Gastroesophageal sphincter (tissue), 4 donors: ENCODE data around the gene PPP2R5E. TPM values are rescaled to one million over a fixed set of nuclear protein-coding genes. Genes with fewer than 3 reads are reported as not detected.

Experiments
- ATAC-seq: fragments of 150-250 bp; one replicate; pipeline ENCODE4 v1.9.1; 2016; ENCODE audit warnings: mild to moderate bottlenecking, moderate library complexity
- H3K27ac ChIP-seq, 4 donors: fragments of 200-600 bp; sonication (generic) in 3 of 4; 1 replicate in 3 of 4; 2 replicates in 1 of 4; pipeline ENCODE4 v1.5.1; 2016 to 2019
- H3K27me3 ChIP-seq: fragments of 200-600 bp; sonication (generic); one replicate; pipeline ENCODE4 v1.5.1; 2019
- H3K36me3 ChIP-seq, 2 donors: fragments of 200-600 bp; sonication (generic); one replicate each; pipeline ENCODE4 v1.5.1; 2019; ENCODE audit warnings: control low read depth in 1 of 2
- H3K4me1 ChIP-seq, 3 donors: fragments of 200-600 bp; sonication (generic); 1 replicate in 2 of 3; 2 replicates in 1 of 3; pipeline ENCODE4 v1.5.1; 2016 to 2019; ENCODE audit warnings: control low read depth in 2 of 3
- H3K4me3 ChIP-seq, 2 donors: fragments of 200-600 bp; sonication (generic); one replicate each; pipeline ENCODE4 v1.5.1; 2019; ENCODE audit warnings: mild to moderate bottlenecking in 1 of 2, moderate library complexity in 1 of 2
- H3K9me3 ChIP-seq, 3 donors: fragments of 200-600 bp; sonication (generic); one replicate each; pipeline ENCODE4 v1.5.1; 2017 to 2019; ENCODE audit warnings: control low read depth in 2 of 3
- CTCF ChIP-seq, 4 experiments: fragments of 200-600 bp in 2 of 4; fragments of 450-650 bp in 2 of 4; sonication (generic) in 1 of 4; IDR thresholded peaks; one replicate each; pipeline ENCODE4 v1.5.1; 2017 to 2019; ENCODE audit warnings: antibody characterized with exemption in 4 of 4, mild to moderate bottlenecking in 2 of 4, moderate library complexity in 2 of 4
- EP300 ChIP-seq: sonication (generic); formaldehyde crosslinking; IDR thresholded peaks from one replicate; pipeline ENCODE4 v1.6.1; 2017; ENCODE audit warnings: antibody characterized with exemption, mild to moderate bottlenecking
- POLR2A ChIP-seq, 2 donors: fragments of 450-650 bp; IDR thresholded peaks; one replicate each; pipeline ENCODE4 v1.6.1; 2017; ENCODE audit warnings: antibody characterized with exemption in 2 of 2, mild to moderate bottlenecking in 2 of 2, moderate library complexity in 1 of 2
- POLR2AphosphoS5 ChIP-seq: sonication (generic); formaldehyde crosslinking; IDR thresholded peaks from one replicate; pipeline ENCODE4 v1.6.1; 2017; ENCODE audit warnings: antibody characterized with exemption
- WGBS, 2 donors: methylation state at CpG; one replicate each; pipeline ENCODE4 v1.1.5; 2018; ENCODE audit warnings: low coverage in 1 of 2; 5-methylcytosine and 5-hydroxymethylcytosine counted together
- total RNA-seq, 4 donors: library from RNA; depleted of rRNA; stranded (reverse); fragments of >200 nt; gene quantifications; one replicate each; pipeline ENCODE4 v1.1.0, GENCODE V29; 2016

The PPP2R5E gene
- total RNA-seq, 4 donors from 2014 or later = 32.8 to 38.0 (median 33.7) TPM

GRCh38 chr14:63565448-63565847 is 22.3 kb upstream of the PPP2R5E start:
- no peaks in the 10 kb centered on the region for H3K36me3 ChIP-seq
- ATAC-seq = no peak
- H3K27ac ChIP-seq = no peak overlapping the region
- TF ChIP-seq EP300 (no peak), CTCF (IDR thresholded peaks at IDR 0.05) (no peak), POLR2A (IDR thresholded peaks at IDR 0.05) (no peak), POLR2AphosphoS5 (no peak)
- H3K9me3 ChIP-seq = no peaks in the 10 kb centered on the region
- no peaks in the 10 kb centered on the region for H3K27me3 ChIP-seq
- no peak overlapping the region for H3K4me3 ChIP-seq
- H3K4me1 ChIP-seq = no peaks in the 10 kb centered on the region
- WGBS, 2 donors = 75 to 92% methylated on average over 2 of the region's 3 CpGs

- Histone ChIP-seq H3K27ac (no peak overlapping the region), H3K9me3 (no peaks in the 10 kb centered on the region), H3K36me3 (no peaks in the 10 kb centered on the region), H3K27me3 (no peaks in the 10 kb centered on the region), H3K4me3 (no peak overlapping the region), H3K4me1 (no peaks in the 10 kb centered on the region)
- peak; percentile 66 for ATAC-seq
- TF ChIP-seq POLR2A (IDR thresholded peaks at IDR 0.05) = no peak
- 20% methylated on average over 1 of the region's 1 CpG; no CpG with 5 or more reads in 1 of the 2 donors for WGBS, 2 donors
Observed at GRCh38 chr14:63564318-63564717, 21.1 kb upstream of the PPP2R5E start.

- no peak for ATAC-seq
Observed at GRCh38 chr14:63563370-63564026, 20.3 kb upstream of the PPP2R5E start.

GRCh38 chr14:63562405-63562804 is 19.2 kb upstream of the PPP2R5E start:
- Histone ChIP-seq H3K4me1 (no peaks in the 10 kb centered on the region), H3K36me3 (no peaks in the 10 kb centered on the region), H3K9me3 (no peaks in the 10 kb centered on the region), H3K27ac (no peak overlapping the region), H3K4me3 (no peak overlapping the region), H3K27me3 (no peaks in the 10 kb centered on the region)
- TF ChIP-seq POLR2A (IDR thresholded peaks at IDR 0.05) = no peak
- no peak for TF ChIP-seq CTCF (IDR thresholded peaks at IDR 0.05)
- no peak for TF ChIP-seq EP300
- no peak for TF ChIP-seq POLR2AphosphoS5
- ATAC-seq = no peak
- WGBS, 2 donors = 85 to 100% methylated on average over 1 to 3 of the region's 3 CpGs

More at GRCh38 chr14:63563370-63564026, 20.3 kb upstream of the PPP2R5E start:
- H3K27ac ChIP-seq = no peak overlapping the region
- 79 to 85% methylated on average over 6 of the region's 7 CpGs for WGBS, 2 donors
- no peaks in the 10 kb centered on the region for H3K27me3 ChIP-seq
- H3K4me1 ChIP-seq = no peaks in the 10 kb centered on the region
- H3K4me3 ChIP-seq = no peak overlapping the region
- H3K36me3 ChIP-seq = no peaks in the 10 kb centered on the region
- H3K9me3 ChIP-seq = no peaks in the 10 kb centered on the region
- TF ChIP-seq CTCF (IDR thresholded peaks at IDR 0.05) = no peak
- TF ChIP-seq EP300 = no peak
- no peak for TF ChIP-seq POLR2AphosphoS5
- TF ChIP-seq POLR2A (IDR thresholded peaks at IDR 0.05) = no peak

- WGBS, 2 donors = 80 to 83% methylated on average over 6 to 7 of the region's 7 CpGs
- no peaks in the 10 kb centered on the region for H3K9me3 ChIP-seq
- no peak for TF ChIP-seq CTCF (IDR thresholded peaks at IDR 0.05)
- no peak for TF ChIP-seq POLR2AphosphoS5
- no peak for TF ChIP-seq EP300
- TF ChIP-seq POLR2A (IDR thresholded peaks at IDR 0.05) = no peak
- no peak overlapping the region for H3K27ac ChIP-seq
- no peaks in the 10 kb centered on the region for H3K36me3 ChIP-seq
- no peak overlapping the region for H3K4me3 ChIP-seq
- no peak for ATAC-seq
- H3K27me3 ChIP-seq = no peaks in the 10 kb centered on the region
- no peaks in the 10 kb centered on the region for H3K4me1 ChIP-seq
Observed at GRCh38 chr14:63555572-63555971, 12.4 kb upstream of the PPP2R5E start.
